ENCODE measurements around the gene NEXN.
"Not testable (repeated sequence)": the region's sequence is repeated elsewhere in the genome, so short reads cannot be mapped to it uniquely, and the experiment has no call there.

NEXN gene

DNA sequence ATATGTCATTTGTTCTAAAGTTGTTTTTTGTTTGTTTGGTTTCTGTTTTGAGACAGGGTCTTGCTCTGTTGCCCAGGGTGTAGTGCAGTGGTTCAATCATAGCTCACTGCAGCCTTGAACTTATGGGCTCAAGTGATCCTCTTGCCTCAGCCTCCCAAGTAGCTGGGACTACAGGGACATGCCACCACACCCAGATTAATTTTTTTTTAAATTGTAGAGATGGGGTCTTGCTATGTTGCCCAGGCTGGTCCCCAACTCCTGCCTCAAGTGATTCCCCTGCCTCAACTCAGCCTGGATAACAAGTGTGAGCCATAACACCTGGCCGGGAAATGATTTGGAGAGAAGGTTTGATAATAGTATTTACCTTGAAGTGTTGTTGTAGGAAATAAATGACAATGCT lies 18.2 kb downstream of the NEXN start:
- DNase-seq: no peak

DNA sequence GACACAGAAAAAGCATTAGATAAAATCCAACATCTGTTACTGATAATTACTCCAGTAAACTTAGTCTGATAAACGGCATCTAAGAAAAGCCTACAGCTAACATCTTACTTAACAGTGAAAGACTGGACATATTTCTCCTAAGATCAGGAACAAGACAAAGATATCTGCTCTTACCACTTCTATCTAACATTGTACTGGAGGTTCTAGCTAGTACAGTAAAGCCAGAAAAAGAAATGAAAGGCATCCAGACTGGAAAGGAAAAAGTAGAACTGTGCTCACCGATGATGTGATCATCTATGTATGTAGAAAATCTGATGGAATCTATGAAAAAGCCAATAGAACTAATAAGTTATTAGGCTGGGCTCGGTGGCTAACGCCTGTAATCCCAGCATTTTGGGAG lies 21.7 kb downstream of the NEXN start:
- no peak for DNase-seq

DNA sequence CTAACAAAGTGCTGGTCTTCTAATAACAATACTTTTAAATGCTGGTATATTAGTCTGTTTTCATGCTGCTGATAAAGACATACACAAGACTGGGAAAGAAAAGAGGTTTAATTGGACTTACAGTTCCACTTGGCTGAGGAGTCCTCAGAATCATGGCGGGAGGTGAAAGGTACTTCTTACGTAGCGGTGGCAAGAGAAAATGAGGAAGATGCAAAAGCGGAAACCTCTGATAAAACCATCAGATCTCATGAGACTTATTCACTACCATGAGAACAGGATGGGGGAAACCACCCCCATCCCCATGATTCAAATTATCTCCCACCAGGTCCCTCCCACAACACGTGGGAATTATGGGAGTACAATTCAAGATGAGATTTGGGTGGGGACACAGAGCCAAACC lies 30.5 kb downstream of the NEXN start:
- DNase-seq: not testable (repeated sequence)

DNA sequence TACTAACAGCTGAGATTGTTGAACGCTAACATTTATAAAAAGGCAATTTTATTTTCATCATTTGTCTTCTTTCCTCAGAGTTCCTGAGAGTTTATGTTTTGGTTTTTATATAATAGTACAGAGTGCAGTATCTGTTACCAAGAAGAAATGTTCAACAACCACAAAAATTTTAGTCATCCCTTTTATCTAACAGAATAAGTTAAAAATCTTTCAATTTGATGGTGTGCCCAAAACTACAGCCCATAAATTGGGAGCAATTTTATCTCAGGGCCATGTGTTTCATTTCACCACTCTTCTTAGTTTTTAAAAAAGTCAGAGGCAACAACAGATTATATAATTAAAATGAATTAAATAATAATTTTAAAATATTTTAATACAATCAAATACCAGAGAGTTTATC lies 37.1 kb downstream of the NEXN start:
- no peak for DNase-seq

DNA sequence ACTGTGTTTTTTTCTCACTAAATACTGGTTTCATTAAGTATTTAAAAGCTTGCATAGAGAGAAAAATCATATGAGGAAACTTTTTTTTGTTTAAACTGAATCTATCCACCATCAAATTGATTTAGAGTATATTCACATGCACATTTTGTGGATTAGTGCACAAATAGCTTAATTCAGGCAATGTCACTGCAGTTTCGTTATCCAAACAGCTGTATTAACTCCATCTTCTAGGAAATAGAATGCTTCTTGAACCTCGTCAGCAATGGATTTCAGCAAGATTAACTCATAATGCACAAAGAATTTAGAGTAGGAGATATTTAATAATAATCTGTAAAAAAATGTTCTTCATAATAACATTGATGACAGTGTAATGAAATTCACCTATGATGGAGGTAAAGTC lies 37.5 kb downstream of the NEXN start:
- DNase-seq: no peak

DNA sequence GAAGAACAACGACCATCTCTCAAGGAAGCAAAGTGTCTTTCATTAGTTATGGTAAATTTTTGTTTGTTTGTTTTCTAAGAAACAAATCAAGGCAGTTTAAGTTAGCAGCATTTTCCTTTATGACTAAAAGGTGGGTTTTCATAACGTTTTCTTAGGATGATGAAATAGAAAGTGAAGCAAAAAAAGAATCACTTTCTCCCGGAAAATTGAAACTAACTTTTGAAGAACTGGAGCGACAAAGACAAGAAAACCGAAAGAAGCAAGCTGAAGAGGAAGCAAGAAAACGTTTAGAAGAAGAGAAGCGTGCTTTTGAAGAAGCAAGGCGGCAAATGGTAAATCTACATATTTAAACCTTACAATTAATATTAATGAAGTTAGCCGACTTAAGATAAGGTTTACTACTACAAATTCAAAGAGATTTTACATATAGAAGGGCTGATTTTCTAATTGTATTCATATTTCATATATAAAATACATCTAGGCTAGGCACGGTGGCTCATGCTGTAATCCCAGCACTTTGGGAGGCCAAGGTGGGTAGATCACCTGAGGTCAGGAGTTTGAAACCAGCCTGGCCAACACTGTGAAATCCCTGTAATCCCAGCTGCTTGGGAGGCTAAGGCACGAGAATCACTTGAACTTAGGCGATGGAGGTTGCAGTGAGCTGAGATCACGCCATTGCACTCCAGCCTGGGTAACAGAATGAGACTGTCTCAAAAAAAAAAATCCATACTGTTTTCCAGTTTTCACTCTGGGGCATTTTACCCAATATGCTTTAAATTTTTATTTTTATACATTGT lies 38.3 kb downstream of the NEXN start:
- DNase-seq: no peak

DNA sequence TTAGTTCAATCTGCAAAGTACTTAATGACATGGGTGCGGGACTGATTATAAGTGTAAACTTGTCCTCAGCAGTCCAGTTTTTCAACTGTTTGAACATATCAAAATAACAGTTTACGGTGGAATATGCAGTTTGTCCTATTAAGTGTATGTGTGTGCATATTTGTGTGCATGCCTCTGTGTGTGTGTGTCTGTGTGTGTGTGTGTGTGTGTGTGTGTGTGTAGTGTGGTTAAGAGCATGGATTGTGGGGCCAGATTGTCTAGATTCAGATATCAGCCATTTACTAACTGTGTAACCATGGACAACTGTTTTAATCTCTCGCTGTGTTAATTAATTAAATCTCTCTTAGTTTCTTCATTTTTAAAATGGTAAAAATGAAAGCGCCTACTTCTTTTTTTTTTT lies 39.0 kb downstream of the NEXN start:
- no peak for DNase-seq

DNA sequence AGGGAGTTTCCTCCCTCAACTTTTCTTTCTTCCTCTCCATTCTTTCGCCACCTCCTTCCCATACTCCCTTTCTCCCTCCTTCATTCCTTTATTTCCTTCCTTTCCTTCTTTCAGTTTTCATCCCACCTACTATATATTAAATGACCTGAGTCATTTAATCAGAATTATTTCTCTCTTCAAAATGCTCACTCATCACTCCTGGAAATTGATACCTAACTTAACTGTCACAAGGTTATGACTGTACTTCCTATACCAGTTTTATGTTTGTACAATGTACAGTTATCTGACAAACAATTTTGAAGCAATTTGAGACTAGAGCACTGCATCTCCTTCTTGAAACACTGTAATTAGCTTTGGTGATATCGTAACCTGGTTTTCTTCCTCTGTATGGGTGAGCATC lies 41.4 kb downstream of the NEXN start:
- no peak for DNase-seq

DNA sequence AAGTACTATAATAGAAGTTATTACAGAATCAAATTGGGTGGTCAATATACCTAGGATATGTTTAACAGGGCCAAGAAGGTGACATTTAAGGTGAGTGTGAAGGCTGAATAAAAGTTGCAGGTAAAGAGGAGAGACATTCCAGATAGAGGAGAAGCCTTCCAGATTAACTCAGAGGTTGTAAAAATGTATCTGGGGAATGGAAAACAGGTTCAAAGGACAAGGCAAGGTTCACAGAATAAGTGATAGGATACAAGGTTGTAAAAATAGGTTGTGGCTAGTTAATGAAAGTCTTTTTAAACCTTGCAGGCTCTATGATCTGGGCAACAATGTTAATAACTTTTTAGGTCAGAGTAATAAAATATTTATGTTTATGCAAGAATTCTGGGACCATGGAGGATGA lies 50.2 kb downstream of the NEXN start:
- no peak for DNase-seq

DNA sequence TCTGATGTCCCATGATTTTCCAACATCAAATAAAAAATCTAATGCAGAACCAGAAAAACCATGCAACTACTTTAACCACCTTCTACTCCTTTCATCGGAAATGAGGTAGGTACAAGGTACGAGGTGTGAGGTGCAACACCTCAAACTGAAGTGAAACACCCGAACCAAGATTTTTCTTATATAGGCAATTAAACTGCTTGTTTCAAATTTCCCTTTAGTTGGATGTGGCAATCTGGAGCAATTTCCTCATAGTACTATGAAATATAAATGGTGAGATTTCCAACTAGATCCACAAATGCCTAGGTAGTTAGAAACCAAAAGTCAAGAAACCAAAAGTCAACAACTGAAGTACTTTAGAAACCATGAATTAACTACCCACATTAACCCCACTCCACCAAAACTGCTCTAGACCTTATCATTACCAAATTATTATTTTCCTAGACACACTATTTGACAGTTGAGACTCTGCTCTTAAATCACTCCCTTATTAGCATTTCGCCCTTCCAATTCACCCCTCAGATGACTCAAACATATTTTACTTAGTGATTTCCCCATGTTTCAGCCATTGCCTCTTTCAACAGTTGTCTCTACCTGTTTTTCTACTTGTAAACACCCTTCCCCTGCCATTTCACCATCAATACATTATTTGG lies 52.6 kb downstream of the NEXN start:
- no peak for DNase-seq

DNA sequence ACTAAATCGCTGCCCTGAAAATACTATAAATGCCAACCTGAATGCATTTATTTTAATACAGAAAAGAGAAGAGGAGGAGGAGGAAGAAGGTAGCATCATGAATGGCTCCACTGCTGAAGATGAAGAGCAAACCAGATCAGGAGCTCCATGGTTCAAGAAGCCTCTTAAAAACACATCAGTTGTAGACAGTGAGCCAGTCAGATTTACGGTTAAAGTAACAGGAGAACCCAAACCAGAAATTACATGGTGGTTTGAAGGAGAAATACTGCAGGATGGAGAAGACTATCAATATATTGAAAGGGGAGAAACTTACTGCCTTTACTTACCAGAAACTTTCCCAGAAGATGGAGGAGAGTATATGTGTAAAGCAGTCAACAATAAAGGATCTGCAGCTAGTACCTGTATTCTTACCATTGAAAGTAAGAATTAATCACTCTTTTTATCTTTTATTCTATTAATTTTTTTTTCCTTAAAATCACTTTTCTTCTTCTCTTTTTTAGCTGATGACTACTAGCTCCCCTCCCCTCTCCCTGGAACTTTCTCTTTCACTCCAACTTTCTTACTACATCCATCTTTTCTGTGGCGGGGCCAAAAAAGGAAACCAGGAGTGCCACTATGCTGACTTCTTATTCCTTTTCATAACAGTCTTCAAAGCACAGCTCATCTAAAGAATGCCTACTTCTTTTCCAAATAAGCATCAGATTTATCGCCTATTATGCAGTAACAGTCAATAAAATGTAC lies 54.1 kb downstream of the NEXN start:
- no peak for DNase-seq

DNA sequence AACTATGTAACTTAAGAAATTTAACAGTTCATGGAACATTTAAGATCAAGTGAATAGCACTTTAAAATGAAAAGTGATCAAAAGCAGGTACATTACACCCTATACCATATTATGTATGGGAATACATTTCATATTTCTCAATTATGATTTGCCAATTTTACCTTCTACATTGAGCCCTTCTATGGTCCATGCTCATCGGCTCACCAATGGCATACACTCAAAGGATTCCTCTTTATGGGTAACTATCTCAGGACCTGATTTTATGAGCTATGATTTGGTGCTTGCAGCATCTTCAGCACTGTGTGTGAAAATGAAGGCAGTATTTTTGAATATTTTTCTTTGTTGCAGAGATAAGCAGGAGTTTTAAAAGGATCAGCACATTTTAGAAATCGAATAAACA lies 56.9 kb downstream of the NEXN start:
- no peak for DNase-seq

DNA sequence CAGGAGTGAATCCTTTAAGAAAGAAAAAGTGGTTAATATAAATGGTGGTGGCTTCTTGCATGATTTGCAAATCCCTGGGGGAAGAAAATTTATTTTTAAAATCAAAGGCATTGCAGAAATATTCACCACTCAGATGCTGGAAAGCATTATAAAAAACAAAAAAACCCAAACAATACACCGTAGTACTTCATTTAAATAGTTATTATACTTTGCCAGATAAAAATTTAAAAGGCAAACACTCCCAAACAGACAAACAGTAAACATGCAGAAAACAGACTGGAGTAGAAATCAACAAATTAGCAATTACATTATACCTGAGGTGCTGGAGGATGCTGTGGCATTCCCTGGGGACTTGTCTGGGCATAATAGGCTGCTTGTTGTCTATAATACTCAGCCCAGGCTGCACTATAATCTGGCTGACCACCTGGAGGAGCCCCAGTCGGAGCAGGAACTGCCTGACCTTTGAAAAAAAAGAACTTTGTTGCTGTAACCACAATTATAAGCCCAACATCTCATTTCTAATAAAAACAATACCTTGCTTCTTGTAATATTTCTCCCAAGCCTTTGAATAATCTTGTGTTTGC lies 60.5 kb downstream of the NEXN start:
- no peak for DNase-seq

DNA sequence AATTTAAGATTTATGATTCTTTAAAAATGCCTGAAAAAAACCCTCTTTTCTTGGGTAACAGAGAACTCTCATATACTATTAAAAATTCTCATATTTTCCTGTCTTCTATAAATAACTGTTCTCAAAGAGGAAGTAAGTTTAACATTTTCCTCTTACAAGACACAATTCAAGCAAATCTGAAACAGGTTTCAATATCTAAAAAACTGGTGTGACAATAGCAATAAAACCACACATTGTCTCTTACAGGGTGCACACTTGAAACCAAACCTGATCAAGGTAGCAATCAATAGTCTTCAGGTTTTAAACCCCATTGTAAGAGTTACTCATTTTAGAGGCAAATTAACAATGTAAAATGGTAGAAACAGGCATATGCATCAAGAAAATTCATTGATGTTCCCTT lies 62.4 kb downstream of the NEXN start:
- DNase-seq: no peak

DNA sequence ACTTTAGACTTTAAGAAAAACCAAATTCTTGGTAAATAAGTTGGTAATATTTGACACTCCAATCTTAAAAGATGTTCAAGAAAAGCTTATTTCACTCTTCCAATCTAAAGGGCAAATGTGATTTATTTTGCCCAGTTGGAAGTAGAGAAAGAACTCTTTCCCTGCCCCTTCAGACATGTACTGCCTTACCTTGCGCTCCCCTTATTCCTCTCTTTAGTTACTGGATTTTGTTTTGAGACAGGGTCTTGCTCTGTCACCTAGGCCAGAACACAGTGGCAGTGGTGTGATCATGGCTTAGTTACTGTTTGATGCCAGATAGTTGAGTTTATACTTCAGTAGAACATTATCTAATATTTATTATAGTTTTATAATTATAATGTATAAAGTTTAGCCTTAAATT lies 62.9 kb downstream of the NEXN start:
- DNase-seq: no peak

DNA sequence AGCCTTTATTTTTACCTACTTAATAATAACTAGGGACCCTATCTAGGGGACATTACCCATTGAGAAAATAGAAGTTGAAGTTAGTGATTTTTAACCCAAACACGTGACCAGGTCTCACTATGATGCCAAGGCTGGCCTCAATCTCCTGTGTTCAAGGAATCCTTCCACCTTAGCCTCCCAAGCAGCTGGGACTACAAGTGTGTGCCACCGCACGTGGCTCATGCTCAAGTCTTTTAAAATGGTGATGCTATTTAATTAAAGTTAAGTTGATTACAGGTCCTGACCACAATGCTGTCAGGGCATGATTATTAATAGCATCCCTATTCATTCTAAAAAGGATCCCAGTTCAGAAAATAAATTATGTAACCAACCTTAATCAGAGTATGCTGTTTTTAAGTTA lies 65.5 kb downstream of the NEXN start:
- no peak for DNase-seq

DNA sequence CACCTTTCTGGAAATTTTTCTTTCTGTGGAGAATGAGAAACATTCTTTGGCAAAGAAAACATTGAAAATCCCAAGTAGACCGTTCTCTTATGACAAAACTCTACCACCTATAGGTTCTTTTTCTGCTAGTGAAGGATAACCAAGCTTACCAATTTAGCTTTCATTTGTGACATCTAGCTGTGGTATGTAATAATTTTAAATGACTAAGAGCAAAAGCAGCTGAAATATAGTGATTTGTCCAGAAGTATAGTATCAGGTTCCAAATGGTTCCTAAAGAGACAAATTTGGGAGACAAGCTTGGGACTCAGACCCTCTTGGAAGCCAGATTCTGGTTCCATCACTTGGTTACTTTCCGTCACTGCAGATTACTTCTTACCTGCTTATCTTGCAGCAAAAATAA lies 66.1 kb downstream of the NEXN start:
- DNase-seq: no peak

DNA sequence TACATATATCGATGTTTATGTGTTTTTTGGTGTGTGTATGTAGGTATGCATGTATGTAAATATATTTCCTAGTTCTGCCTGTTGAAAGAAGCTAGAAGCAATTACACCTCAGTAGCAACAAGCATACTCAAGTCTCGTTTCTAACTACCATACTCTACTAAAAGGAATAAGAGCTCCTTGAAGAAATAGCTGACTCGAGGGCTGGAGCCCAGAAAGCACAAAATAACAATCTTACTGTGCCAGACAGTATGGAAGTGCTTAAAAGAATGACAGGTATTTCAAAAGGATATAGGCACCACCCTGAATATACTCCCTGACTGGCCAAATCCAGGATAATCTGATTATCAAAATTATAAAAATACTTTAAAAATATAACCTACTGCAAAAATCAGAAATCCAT lies 67.3 kb downstream of the NEXN start:
- no peak for DNase-seq

DNA sequence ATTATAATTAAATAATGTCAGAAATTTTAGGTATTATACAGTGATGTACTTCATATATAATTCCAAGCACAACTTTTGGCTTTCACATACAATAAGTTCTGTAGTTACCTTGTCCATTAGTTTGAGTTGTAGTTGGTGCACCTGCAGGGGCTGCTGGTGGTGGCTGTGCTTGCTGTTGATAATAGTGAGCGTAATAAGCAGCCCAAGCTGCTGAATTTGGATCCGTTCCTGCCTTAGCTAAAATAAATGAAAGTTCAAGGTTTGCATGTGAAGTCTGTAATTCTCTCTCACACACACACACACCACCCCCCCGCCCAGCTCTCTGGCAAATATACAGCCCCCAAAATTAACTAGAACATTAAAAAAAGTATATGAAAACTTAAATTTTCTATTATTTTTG lies 68.0 kb downstream of the NEXN start:
- DNase-seq: no peak

DNA sequence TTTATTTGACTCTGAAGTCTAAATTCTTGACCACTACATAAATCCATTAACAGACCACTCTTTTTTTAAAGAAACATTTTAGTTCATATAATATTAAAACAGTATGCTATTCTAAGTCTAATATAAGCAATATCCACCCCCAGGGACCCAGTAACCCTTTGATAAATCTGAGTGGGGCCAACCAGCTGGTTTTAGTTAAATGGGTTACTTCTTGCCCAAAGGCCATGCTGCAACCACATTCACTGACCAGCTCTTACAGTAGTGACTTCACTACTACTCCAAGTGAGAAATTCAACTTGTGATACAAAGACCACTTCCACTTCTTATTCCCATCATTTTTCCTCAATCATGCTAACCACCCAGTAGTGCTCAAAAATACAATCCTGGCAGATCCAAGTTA lies 70.0 kb downstream of the NEXN start:
- no peak for DNase-seq

DNA sequence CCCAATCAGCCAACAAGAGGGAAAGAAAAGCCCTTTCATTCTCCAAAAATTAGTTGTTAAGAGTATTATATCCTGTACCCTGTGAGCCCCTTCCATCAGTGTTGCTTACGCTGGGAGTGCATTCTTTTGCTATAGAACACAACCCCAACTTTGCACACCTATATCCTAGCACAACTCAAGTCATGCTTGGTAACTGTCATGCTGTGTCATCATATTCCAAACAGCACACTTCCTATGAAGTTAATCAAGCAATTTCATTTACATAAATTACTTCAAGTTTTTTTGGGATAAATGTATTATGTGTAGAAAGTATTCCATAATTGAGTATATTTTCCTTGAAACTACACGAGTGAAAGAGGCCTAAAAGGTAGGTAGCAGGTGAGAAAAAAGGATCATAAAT lies 70.4 kb downstream of the NEXN start:
- DNase-seq: no peak

DNA sequence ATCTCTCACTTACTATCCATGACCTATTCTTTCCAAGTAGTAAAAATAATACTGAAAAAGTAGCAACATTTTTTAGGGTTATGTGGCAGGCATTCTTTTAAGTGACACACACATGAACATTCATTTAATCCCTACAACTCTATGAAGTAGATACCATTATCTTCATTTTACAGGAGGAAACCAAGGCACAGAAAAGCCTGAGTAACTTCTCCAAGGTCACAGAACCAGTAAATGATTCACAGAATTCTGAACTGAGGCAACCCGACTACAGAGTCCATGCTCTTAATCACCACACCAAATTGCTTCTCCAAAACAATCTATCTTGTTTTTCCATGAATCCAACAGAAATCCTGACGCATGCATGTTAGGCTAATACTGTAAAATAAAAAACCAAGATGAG lies 73.0 kb downstream of the NEXN start:
- no peak for DNase-seq

DNA sequence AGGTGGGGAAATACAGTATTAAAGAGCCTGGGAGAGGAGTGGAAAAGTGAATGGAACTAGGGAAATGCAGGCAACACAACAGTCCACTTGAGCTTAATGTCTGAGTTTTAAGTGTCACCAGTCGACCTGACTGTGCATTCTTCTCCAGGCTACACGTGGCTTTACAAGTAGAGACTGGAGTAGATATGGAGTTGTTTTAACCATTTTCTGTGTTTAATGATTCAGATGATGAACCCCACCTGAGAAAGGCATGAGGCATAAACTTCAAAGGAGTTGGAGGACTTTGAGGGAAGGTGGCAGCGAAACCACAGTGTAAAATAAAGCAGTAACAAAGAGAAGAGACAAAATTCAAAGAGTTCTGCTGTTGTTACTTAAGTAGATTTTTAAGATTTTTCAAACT lies 77.9 kb downstream of the NEXN start:
- no peak for DNase-seq

DNA sequence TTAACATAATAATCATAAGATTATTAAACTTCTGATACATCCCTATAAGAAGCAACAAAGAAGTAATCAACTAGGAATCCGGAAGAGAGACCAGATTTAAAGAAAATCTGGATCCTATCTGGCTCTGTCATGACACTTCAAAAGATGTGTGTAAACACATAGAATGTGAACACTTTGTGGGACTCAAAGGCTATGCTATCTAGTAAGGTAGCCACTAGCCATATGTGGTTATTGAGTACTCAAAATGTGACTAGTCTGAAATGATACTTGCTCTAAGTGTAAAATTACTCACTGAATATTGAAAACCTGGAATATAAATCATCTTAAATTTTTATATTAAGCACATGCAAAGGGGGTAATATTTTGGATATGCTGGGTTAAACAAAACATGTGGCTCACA lies 81.8 kb downstream of the NEXN start:
- no peak for DNase-seq
